ENCODE results near the gene SLC5A9. TPM values are rescaled to one million over a fixed set of nuclear protein-coding genes. Genes with fewer than 3 reads are reported as not detected.

The SLC5A9 gene
- total and polyA plus RNA-seq, 2 experiments from 2014 or later, result 0.10 TPM

GRCh38 chr1:48251821-48252220, 29.3 kb downstream of the SLC5A9 start:
- no peaks in the 10 kb centered on the region for H4K20me1 ChIP-seq (replicated peaks; ENCODE audit: insufficient read depth)
- Mint-ChIP-seq H3K9me3 (no peaks in the 10 kb centered on the region), H3K4me1 (peaks cover 6% of the 10 kb centered on the region), H3K27me3 (ENCODE audit: insufficient read depth, low read depth, poor library complexity) (peaks cover 2% of the 10 kb centered on the region), H3K4me3 (no peak overlapping the region), H3K27ac (no peak overlapping the region), H3K36me3 (ENCODE audit: low read depth) (no peaks in the 10 kb centered on the region)
- H3F3A ChIP-seq (replicated peaks; ENCODE audit: low read depth), result no peaks in the 10 kb centered on the region
- H3K27me3 ChIP-seq (ENCODE audit: insufficient read depth), result no peaks in the 10 kb centered on the region
- DNase-seq (ENCODE audit: low spot score) (no peak), ATAC-seq (no peak)
- peak; percentile 24 for TF ChIP-seq REST (IDR thresholded peaks at IDR 0.05; ENCODE audit: unreplicated experiment)
- no peak for TF ChIP-seq CREB1 (CRISPR knock-in tag; IDR thresholded peaks at IDR 0.05; ENCODE audit: low read depth)
- no peak for TF ChIP-seq EZH2 (IDR thresholded peaks at IDR 0.05; ENCODE audit: low read depth, unreplicated experiment)
- no peaks in the 10 kb centered on the region for H3K9me2 ChIP-seq (ENCODE audit: insufficient read depth)
- H3K36me3 ChIP-seq (ENCODE audit: insufficient read depth), result no peaks in the 10 kb centered on the region
- no peak overlapping the region for H3K27ac ChIP-seq (ENCODE audit: low read depth)
- H3K4me2 ChIP-seq, result no peak overlapping the region
- H2AFZ ChIP-seq, result no peak overlapping the region
- H3K4me1 ChIP-seq (ENCODE audit: insufficient read depth), result no peaks in the 10 kb centered on the region
- H3K79me2 ChIP-seq (replicated peaks; ENCODE audit: insufficient read depth), result no peaks in the 10 kb centered on the region
- no peak overlapping the region for H3K4me3 ChIP-seq

GRCh38 chr1:48254254-48254653, 31.7 kb downstream of the SLC5A9 start:
- Mint-ChIP-seq H3K36me3 (ENCODE audit: low read depth) (no peaks in the 10 kb centered on the region), H3K27ac (no peak overlapping the region), H3K4me1 (peaks cover under 1% of the 10 kb centered on the region; the same call in 1 of the 3 replicates), H3K9me3 (no peaks in the 10 kb centered on the region), H3K4me3 (no peak overlapping the region), H3K27me3 (ENCODE audit: insufficient read depth, low read depth, poor library complexity) (peaks cover 2% of the 10 kb centered on the region)
- H3K79me2 ChIP-seq (replicated peaks; ENCODE audit: insufficient read depth), result no peaks in the 10 kb centered on the region
- H3K9me2 ChIP-seq (ENCODE audit: insufficient read depth), result no peaks in the 10 kb centered on the region
- ATAC-seq (no peak), DNase-seq (ENCODE audit: low spot score) (no peak)
- no peaks in the 10 kb centered on the region for H4K20me1 ChIP-seq (replicated peaks; ENCODE audit: insufficient read depth)
- H3K4me2 ChIP-seq, result no peak overlapping the region
- no peaks in the 10 kb centered on the region for H3F3A ChIP-seq (replicated peaks; ENCODE audit: low read depth)
- H3K36me3 ChIP-seq (ENCODE audit: insufficient read depth), result no peaks in the 10 kb centered on the region
- H3K27me3 ChIP-seq (ENCODE audit: insufficient read depth), result no peaks in the 10 kb centered on the region
- H3K27ac ChIP-seq (ENCODE audit: low read depth), result no peak overlapping the region
- H3K4me1 ChIP-seq (ENCODE audit: insufficient read depth), result no peaks in the 10 kb centered on the region
- no peak overlapping the region for H2AFZ ChIP-seq
- TF ChIP-seq ZNF462 (CRISPR knock-in tag; IDR thresholded peaks at IDR 0.05), result no peak
- no peak for TF ChIP-seq JUNB (IDR thresholded peaks at IDR 0.05; ENCODE audit: unreplicated experiment)
- TF ChIP-seq EZH2 (IDR thresholded peaks at IDR 0.05; ENCODE audit: low read depth, unreplicated experiment), result no peak
- TF ChIP-seq ETS1 (IDR thresholded peaks at IDR 0.05), result no peak
- no peak for TF ChIP-seq EZH2phosphoT487 (IDR thresholded peaks at IDR 0.05; ENCODE audit: unreplicated experiment)
- no peak overlapping the region for H3K4me3 ChIP-seq

Measured in GM23338 (cell line).